Memory B cell (primary cell): ENCODE measurements around the gene KRT38.
"Not testable (repeated sequence)": the region's sequence is repeated elsewhere in the genome, so short reads cannot be mapped to it uniquely, and the experiment has no call there.

Experiments
- ATAC-seq: fragments of 150-1000 bp; cut with Tn5 transposase; 2 replicates; pipeline ENCODE4 v1.10.0; 2021; ENCODE audit warnings: low read depth, mild to moderate bottlenecking, moderate library complexity
- DNase-seq, 2 donors: peaks; one replicate each; pipeline ENCODE4 v3.0.0; 2022; ENCODE audit warnings: low spot score in 2 of 2
- H3K27ac Mint-ChIP-seq: one replicate; pipeline ENCODE4 v1.8.0; 2022; ENCODE audit warnings: mild to moderate bottlenecking, moderate library complexity, mixed read lengths
- H3K27me3 Mint-ChIP-seq: one replicate; pipeline ENCODE4 v1.8.0; 2022; ENCODE audit warnings: mixed read lengths
- H3K36me3 Mint-ChIP-seq: one replicate; pipeline ENCODE4 v1.8.0; 2022; ENCODE audit warnings: mild to moderate bottlenecking, mixed read lengths
- H3K4me1 Mint-ChIP-seq: one replicate; pipeline ENCODE4 v1.8.0; 2022; ENCODE audit warnings: mixed read lengths
- H3K4me3 Mint-ChIP-seq: one replicate; pipeline ENCODE4 v1.8.0; 2022; ENCODE audit warnings: mild to moderate bottlenecking, moderate library complexity, mixed read lengths
- H3K9me3 Mint-ChIP-seq: one replicate; pipeline ENCODE4 v1.8.0; 2022; ENCODE audit warnings: mixed read lengths

Gene KRT38

GRCh38 chr17:41449008-41449407 is 8.2 kb upstream of the KRT38 start:
- H3K4me3 Mint-ChIP-seq = no peak overlapping the region
- no peaks in the 10 kb centered on the region for H3K36me3 Mint-ChIP-seq
- no peaks in the 10 kb centered on the region for H3K4me1 Mint-ChIP-seq
- no peak overlapping the region for H3K27ac Mint-ChIP-seq
- ATAC-seq (no peak), DNase-seq (no peak)
- H3K9me3 Mint-ChIP-seq = no peaks in the 10 kb centered on the region
- H3K27me3 Mint-ChIP-seq = peaks cover 19% of the 10 kb centered on the region

- no peaks in the 10 kb centered on the region for H3K36me3 Mint-ChIP-seq
- no peaks in the 10 kb centered on the region for H3K4me1 Mint-ChIP-seq
- no peaks in the 10 kb centered on the region for H3K9me3 Mint-ChIP-seq
- no peak for DNase-seq
- no peak overlapping the region for H3K4me3 Mint-ChIP-seq
- no peak overlapping the region for H3K27ac Mint-ChIP-seq
- no peak for ATAC-seq
- peaks cover 15% of the 10 kb centered on the region for H3K27me3 Mint-ChIP-seq
These were observed 7.7 kb upstream of the KRT38 start for GRCh38 chr17:41448506-41448905.

- no peak for ATAC-seq
- no peak overlapping the region for H3K27ac Mint-ChIP-seq
- H3K27me3 Mint-ChIP-seq = peaks cover 23% of the 10 kb centered on the region
- no peaks in the 10 kb centered on the region for H3K4me1 Mint-ChIP-seq
- no peak overlapping the region for H3K4me3 Mint-ChIP-seq
- H3K9me3 Mint-ChIP-seq = no peaks in the 10 kb centered on the region
- no peak for DNase-seq
- no peaks in the 10 kb centered on the region for H3K36me3 Mint-ChIP-seq
These were observed 6.0 kb upstream of the KRT38 start for GRCh38 chr17:41446806-41447205.

GRCh38 chr17:41444640-41445039 is 3.9 kb upstream of the KRT38 start:
- Mint-ChIP-seq H3K27me3 (peaks cover 30% of the 10 kb centered on the region), H3K36me3 (no peaks in the 10 kb centered on the region), H3K4me1 (no peaks in the 10 kb centered on the region), H3K27ac (no peak overlapping the region), H3K4me3 (no peak overlapping the region), H3K9me3 (no peaks in the 10 kb centered on the region)
- no peak for ATAC-seq
- no peak for DNase-seq

- no peak for ATAC-seq
- Mint-ChIP-seq H3K9me3 (no peaks in the 10 kb centered on the region), H3K27ac (no peak overlapping the region), H3K4me3 (no peak overlapping the region), H3K27me3 (peaks cover 30% of the 10 kb centered on the region), H3K36me3 (no peaks in the 10 kb centered on the region), H3K4me1 (no peaks in the 10 kb centered on the region)
- no peak for DNase-seq
These were observed 3.4 kb upstream of the KRT38 start for GRCh38 chr17:41444186-41444585.

GRCh38 chr17:41442739-41443138 is 2.0 kb upstream of the KRT38 start:
- DNase-seq (no peak), ATAC-seq (no peak)
- H3K9me3 Mint-ChIP-seq = no peaks in the 10 kb centered on the region
- no peak overlapping the region for H3K27ac Mint-ChIP-seq
- no peaks in the 10 kb centered on the region for H3K36me3 Mint-ChIP-seq
- H3K4me1 Mint-ChIP-seq = no peaks in the 10 kb centered on the region
- H3K27me3 Mint-ChIP-seq = peaks cover 23% of the 10 kb centered on the region
- H3K4me3 Mint-ChIP-seq = no peak overlapping the region

GRCh38 chr17:41439375-41439774 is 1.4 kb downstream of the KRT38 start:
- H3K9me3 Mint-ChIP-seq = no peaks in the 10 kb centered on the region
- no peaks in the 10 kb centered on the region for H3K4me1 Mint-ChIP-seq
- no peak for DNase-seq
- no peaks in the 10 kb centered on the region for H3K36me3 Mint-ChIP-seq
- no peak for ATAC-seq
- H3K4me3 Mint-ChIP-seq = no peak overlapping the region
- H3K27me3 Mint-ChIP-seq = peaks cover 22% of the 10 kb centered on the region
- no peak overlapping the region for H3K27ac Mint-ChIP-seq

GRCh38 chr17:41437769-41438168 is 3.0 kb downstream of the KRT38 start:
- Mint-ChIP-seq H3K4me3 (no peak overlapping the region), H3K27me3 (peaks cover 20% of the 10 kb centered on the region), H3K27ac (no peak overlapping the region), H3K9me3 (no peaks in the 10 kb centered on the region), H3K4me1 (no peaks in the 10 kb centered on the region), H3K36me3 (no peaks in the 10 kb centered on the region)
- ATAC-seq = no peak
- DNase-seq = no peak

GRCh38 chr17:41437254-41437653 is 3.5 kb downstream of the KRT38 start:
- no peaks in the 10 kb centered on the region for H3K36me3 Mint-ChIP-seq
- no peaks in the 10 kb centered on the region for H3K9me3 Mint-ChIP-seq
- no peak overlapping the region for H3K4me3 Mint-ChIP-seq
- peaks cover 21% of the 10 kb centered on the region for H3K27me3 Mint-ChIP-seq
- ATAC-seq (no peak), DNase-seq (no peak)
- H3K27ac Mint-ChIP-seq = no peak overlapping the region
- H3K4me1 Mint-ChIP-seq = no peaks in the 10 kb centered on the region

GRCh38 chr17:41434415-41434814 is 6.4 kb downstream of the KRT38 start:
- Mint-ChIP-seq H3K27me3 (peaks cover 12% of the 10 kb centered on the region), H3K4me3 (no peak overlapping the region), H3K4me1 (no peaks in the 10 kb centered on the region), H3K9me3 (no peaks in the 10 kb centered on the region), H3K36me3 (no peaks in the 10 kb centered on the region), H3K27ac (no peak overlapping the region)
- ATAC-seq (no peak), DNase-seq (no peak)

GRCh38 chr17:41434005-41434404 is 6.8 kb downstream of the KRT38 start:
- DNase-seq (no peak), ATAC-seq (no peak)
- Mint-ChIP-seq H3K36me3 (no peaks in the 10 kb centered on the region), H3K27me3 (peaks cover 10% of the 10 kb centered on the region), H3K4me3 (no peak overlapping the region), H3K9me3 (no peaks in the 10 kb centered on the region), H3K4me1 (no peaks in the 10 kb centered on the region), H3K27ac (no peak overlapping the region)

- Mint-ChIP-seq H3K4me1 (no peaks in the 10 kb centered on the region), H3K4me3 (no peak overlapping the region), H3K36me3 (no peaks in the 10 kb centered on the region), H3K9me3 (no peaks in the 10 kb centered on the region), H3K27ac (no peak overlapping the region), H3K27me3 (peaks cover 13% of the 10 kb centered on the region)
- DNase-seq (no peak), ATAC-seq (no peak)
These were observed 7.2 kb downstream of the KRT38 start for GRCh38 chr17:41433586-41433985.

- H3K4me3 Mint-ChIP-seq, H3K9me3 Mint-ChIP-seq, ATAC-seq, H3K4me1 Mint-ChIP-seq, H3K27me3 Mint-ChIP-seq, H3K27ac Mint-ChIP-seq, H3K36me3 Mint-ChIP-seq, DNase-seq: not testable (repeated sequence)
These were observed 10.4 kb downstream of the KRT38 start for GRCh38 chr17:41430376-41430775.

GRCh38 chr17:41429667-41430066 is 11.1 kb downstream of the KRT38 start:
- Mint-ChIP-seq H3K4me1 (no peaks in the 10 kb centered on the region), H3K36me3 (no peaks in the 10 kb centered on the region), H3K27ac (no peak overlapping the region), H3K9me3 (no peaks in the 10 kb centered on the region), H3K4me3 (no peak overlapping the region), H3K27me3 (peaks cover 11% of the 10 kb centered on the region)
- no peak for DNase-seq
- no peak for ATAC-seq

GRCh38 chr17:41428591-41429291 is 12.0 kb downstream of the KRT38 start:
- DNase-seq = no peak
- Mint-ChIP-seq H3K9me3 (no peaks in the 10 kb centered on the region), H3K36me3 (no peaks in the 10 kb centered on the region), H3K4me1 (no peaks in the 10 kb centered on the region), H3K27me3 (peaks cover 8% of the 10 kb centered on the region), H3K27ac (no peak overlapping the region), H3K4me3 (no peak overlapping the region)
- no peak for ATAC-seq
